ENCODE measurements around the gene CEP250.

Gene CEP250

DNA sequence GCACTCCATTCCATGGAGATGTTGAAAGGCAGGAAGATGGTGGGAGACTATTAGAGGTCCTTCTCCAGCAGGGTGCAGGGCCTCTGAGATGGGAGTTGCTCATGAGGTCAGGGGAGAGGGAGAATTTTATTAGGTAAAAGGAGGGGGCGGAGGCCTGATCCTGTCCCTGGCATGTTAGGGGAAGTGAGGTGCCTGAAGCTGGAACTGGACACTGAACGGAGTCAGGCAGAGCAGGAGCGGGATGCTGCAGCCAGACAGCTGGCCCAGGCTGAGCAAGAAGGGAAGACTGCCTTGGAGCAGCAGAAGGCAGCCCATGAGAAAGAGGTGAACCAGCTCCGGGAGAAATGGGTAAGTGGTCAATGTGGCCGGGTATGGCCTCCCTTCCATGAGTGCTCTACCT, 24.4 kb downstream of the CEP250 start:
- Histone ChIP-seq H3K9me3 (ENCODE audit: control insufficient read depth, low read length) (no peaks in the 10 kb centered on the region), H3K9ac (ENCODE audit: low read length) (no peak overlapping the region), H2BK12ac (ENCODE audit: low read length in 2 of 2) (no peak overlapping the region), H3K4me2 (ENCODE audit: low read length, poor library complexity, severe bottlenecking) (no peak overlapping the region), H3K4me3 (ENCODE audit: insufficient read depth in 1 of 2, low read depth in 1 of 2, low read length in 2 of 2) (no peak overlapping the region), H3K27ac (ENCODE audit: low read length, poor library complexity, severe bottlenecking) (no peak overlapping the region), H2BK15ac (ENCODE audit: low read depth, poor library complexity, severe bottlenecking) (no peak overlapping the region), H3K14ac (ENCODE audit: low read length in 2 of 2) (no peak overlapping the region), H2BK5ac (ENCODE audit: low read depth, low read length, poor library complexity, severe bottlenecking) (no peak overlapping the region), H2AFZ (ENCODE audit: low read depth, low read length) (no peak overlapping the region), H3K4ac (ENCODE audit: low read depth in 1 of 2, low read length in 2 of 2) (no peak overlapping the region), H3K18ac (ENCODE audit: low read depth in 1 of 2, low read length in 2 of 2) (no peak overlapping the region), H4K91ac (ENCODE audit: low read length) (no peak overlapping the region), H4K8ac (ENCODE audit: low read length) (no peak overlapping the region), H3K79me1 (replicated peaks; ENCODE audit: low read length, poor library complexity, severe bottlenecking) (peaks cover 13% of the 10 kb centered on the region), H3K36me3 (ENCODE audit: control insufficient read depth in 1 of 2, insufficient read depth in 2 of 2, low read depth in 1 of 2, low read length in 2 of 2) (peaks cover 44 to 81% of the 10 kb centered on the region in 2 experiments), H3K27me3 (ENCODE audit: control insufficient read depth in 1 of 2, insufficient read depth in 1 of 2, low read length in 2 of 2) (no peaks in the 10 kb centered on the region), H3K4me1 (ENCODE audit: control insufficient read depth, insufficient read depth, low read depth, low read length) (peaks cover 2% of the 10 kb centered on the region), H2BK120ac (ENCODE audit: low read depth, low read length) (no peak overlapping the region), H2AK5ac (ENCODE audit: low read length, severe bottlenecking) (no peak overlapping the region), H3K23ac (ENCODE audit: low read length in 2 of 2) (no peak overlapping the region)
- WGBS = 95% methylated on average over 5 of the region's 5 CpGs
- no peak for DNase-seq

DNA sequence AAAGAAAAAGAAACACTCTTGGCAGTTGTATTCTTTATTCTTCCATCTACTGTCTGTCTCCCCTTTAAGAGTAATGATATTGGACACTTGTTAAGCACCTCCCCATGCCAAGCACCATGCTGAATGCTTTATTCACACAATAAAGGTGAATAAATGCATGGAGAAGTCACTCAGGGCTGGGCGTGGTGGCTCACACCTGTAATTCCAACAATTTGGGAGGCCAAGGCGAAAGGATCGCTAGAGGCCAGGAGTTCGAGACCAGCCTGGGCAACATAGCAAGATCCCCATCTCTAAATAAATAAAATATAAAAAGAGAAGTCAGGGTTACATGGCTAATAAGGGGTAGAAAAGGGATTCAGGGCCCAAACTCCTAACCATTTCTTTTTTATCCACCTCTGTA, 32.1 kb downstream of the CEP250 start:
- Histone ChIP-seq H3K4ac (ENCODE audit: low read depth in 1 of 2, low read length in 2 of 2) (no peak overlapping the region), H4K91ac (ENCODE audit: low read length) (no peak overlapping the region), H3K18ac (ENCODE audit: low read depth in 1 of 2, low read length in 2 of 2) (no peak overlapping the region), H3K9me3 (ENCODE audit: control insufficient read depth, low read length) (no peaks in the 10 kb centered on the region), H2BK12ac (ENCODE audit: low read length in 2 of 2) (no peak overlapping the region), H3K4me2 (ENCODE audit: low read length, poor library complexity, severe bottlenecking) (no peak overlapping the region), H2AK5ac (ENCODE audit: low read length, severe bottlenecking) (no peak overlapping the region), H3K23ac (ENCODE audit: low read length in 2 of 2) (no peak overlapping the region), H2BK15ac (ENCODE audit: low read depth, poor library complexity, severe bottlenecking) (no peak overlapping the region), H3K79me1 (replicated peaks; ENCODE audit: low read length, poor library complexity, severe bottlenecking) (peaks cover 26% of the 10 kb centered on the region), H3K14ac (ENCODE audit: low read length in 2 of 2) (no peak overlapping the region), H2BK120ac (ENCODE audit: low read depth, low read length) (no peak overlapping the region), H3K27me3 (ENCODE audit: control insufficient read depth in 1 of 2, insufficient read depth in 1 of 2, low read length in 2 of 2) (no peaks in the 10 kb centered on the region), H3K36me3 (ENCODE audit: control insufficient read depth in 1 of 2, insufficient read depth in 2 of 2, low read depth in 1 of 2, low read length in 2 of 2) (peaks cover 39 to 76% of the 10 kb centered on the region in 2 experiments), H2BK5ac (ENCODE audit: low read depth, low read length, poor library complexity, severe bottlenecking) (no peak overlapping the region), H3K27ac (ENCODE audit: low read length, poor library complexity, severe bottlenecking) (no peak overlapping the region), H3K4me3 (ENCODE audit: insufficient read depth in 1 of 2, low read depth in 1 of 2, low read length in 2 of 2) (no peak overlapping the region), H2AFZ (ENCODE audit: low read depth, low read length) (no peak overlapping the region), H3K9ac (ENCODE audit: low read length) (no peak overlapping the region), H4K8ac (ENCODE audit: low read length) (no peak overlapping the region), H3K4me1 (ENCODE audit: control insufficient read depth, insufficient read depth, low read depth, low read length) (no peaks in the 10 kb centered on the region)
- WGBS = 89% methylated on average over 3 of the region's 4 CpGs
- DNase-seq = no peak

GRCh38 chr20:35489717-35490116, 34.3 kb downstream of the CEP250 start:
- Histone ChIP-seq H2BK5ac (ENCODE audit: low read depth, low read length, poor library complexity, severe bottlenecking) (no peak overlapping the region), H3K9ac (ENCODE audit: low read length) (no peak overlapping the region), H3K36me3 (ENCODE audit: control insufficient read depth in 1 of 2, insufficient read depth in 2 of 2, low read depth in 1 of 2, low read length in 2 of 2) (peaks cover 54 to 84% of the 10 kb centered on the region in 2 experiments), H3K18ac (ENCODE audit: low read depth in 1 of 2, low read length in 2 of 2) (no peak overlapping the region), H3K27ac (ENCODE audit: low read length, poor library complexity, severe bottlenecking) (no peak overlapping the region), H3K4me3 (ENCODE audit: insufficient read depth in 1 of 2, low read depth in 1 of 2, low read length in 2 of 2) (no peak overlapping the region), H3K79me1 (replicated peaks; ENCODE audit: low read length, poor library complexity, severe bottlenecking) (peaks cover 33% of the 10 kb centered on the region), H2BK15ac (ENCODE audit: low read depth, poor library complexity, severe bottlenecking) (no peak overlapping the region), H3K4ac (ENCODE audit: low read depth in 1 of 2, low read length in 2 of 2) (no peak overlapping the region), H3K4me2 (ENCODE audit: low read length, poor library complexity, severe bottlenecking) (no peak overlapping the region), H3K14ac (ENCODE audit: low read length in 2 of 2) (no peak overlapping the region), H2BK120ac (ENCODE audit: low read depth, low read length) (no peak overlapping the region), H4K8ac (ENCODE audit: low read length) (no peak overlapping the region), H2AFZ (ENCODE audit: low read depth, low read length) (no peak overlapping the region), H2AK5ac (ENCODE audit: low read length, severe bottlenecking) (no peak overlapping the region), H3K4me1 (ENCODE audit: control insufficient read depth, insufficient read depth, low read depth, low read length) (no peaks in the 10 kb centered on the region), H3K9me3 (ENCODE audit: control insufficient read depth, low read length) (no peaks in the 10 kb centered on the region), H3K27me3 (ENCODE audit: control insufficient read depth in 1 of 2, insufficient read depth in 1 of 2, low read length in 2 of 2) (no peaks in the 10 kb centered on the region), H4K91ac (ENCODE audit: low read length) (no peak overlapping the region), H2BK12ac (ENCODE audit: low read length in 2 of 2) (no peak overlapping the region), H3K23ac (ENCODE audit: low read length in 2 of 2) (no peak overlapping the region)
- no peak for DNase-seq
- 98% methylated on average over 4 of the region's 5 CpGs for WGBS

- Histone ChIP-seq H3K4me3 (ENCODE audit: insufficient read depth in 1 of 2, low read depth in 1 of 2, low read length in 2 of 2) (no peak overlapping the region), H3K18ac (ENCODE audit: low read depth in 1 of 2, low read length in 2 of 2) (no peak overlapping the region), H2AFZ (ENCODE audit: low read depth, low read length) (no peak overlapping the region), H3K79me1 (replicated peaks; ENCODE audit: low read length, poor library complexity, severe bottlenecking) (peaks cover 33% of the 10 kb centered on the region), H3K9ac (ENCODE audit: low read length) (no peak overlapping the region), H3K27me3 (ENCODE audit: control insufficient read depth in 1 of 2, insufficient read depth in 1 of 2, low read length in 2 of 2) (no peaks in the 10 kb centered on the region), H3K4me2 (ENCODE audit: low read length, poor library complexity, severe bottlenecking) (no peak overlapping the region), H3K23ac (ENCODE audit: low read length in 2 of 2) (no peak overlapping the region), H4K8ac (ENCODE audit: low read length) (no peak overlapping the region), H3K9me3 (ENCODE audit: control insufficient read depth, low read length) (no peaks in the 10 kb centered on the region), H3K14ac (ENCODE audit: low read length in 2 of 2) (no peak overlapping the region), H2AK5ac (ENCODE audit: low read length, severe bottlenecking) (no peak overlapping the region), H2BK15ac (ENCODE audit: low read depth, poor library complexity, severe bottlenecking) (no peak overlapping the region), H2BK12ac (ENCODE audit: low read length in 2 of 2) (no peak overlapping the region), H3K36me3 (ENCODE audit: control insufficient read depth in 1 of 2, insufficient read depth in 2 of 2, low read depth in 1 of 2, low read length in 2 of 2) (peaks cover 56 to 93% of the 10 kb centered on the region in 2 experiments), H2BK5ac (ENCODE audit: low read depth, low read length, poor library complexity, severe bottlenecking) (no peak overlapping the region), H3K27ac (ENCODE audit: low read length, poor library complexity, severe bottlenecking) (no peak overlapping the region), H4K91ac (ENCODE audit: low read length) (no peak overlapping the region), H3K4me1 (ENCODE audit: control insufficient read depth, insufficient read depth, low read depth, low read length) (no peaks in the 10 kb centered on the region), H2BK120ac (ENCODE audit: low read depth, low read length) (no peak overlapping the region), H3K4ac (ENCODE audit: low read depth in 1 of 2, low read length in 2 of 2) (no peak overlapping the region)
- WGBS = 97% methylated on average over 6 of the region's 6 CpGs
- DNase-seq = no peak
Observed at GRCh38 chr20:35490736-35491181, 35.4 kb downstream of the CEP250 start.

Data from mesenchymal stem cell (in vitro differentiated cells and primary cell).